Effector memory CD4-positive, alpha-beta T cell (primary cell): Measurements from ENCODE around the gene PPP1CB.

Experiments used
- DNase-seq, 3 donors: peaks; one replicate each; pipeline ENCODE4 v3.0.0-alpha.2; 2020
- H3K27ac ChIP-seq: 2 replicates; pipeline ENCODE4 v1.7.0; 2013; ENCODE audit warnings: mild to moderate bottlenecking, low read length, moderate library complexity; ENCODE audit not compliant: insufficient read depth, poor library complexity, severe bottlenecking
- H3K27me3 ChIP-seq: replicated peaks from 2 replicates; pipeline ENCODE4 v1.7.0; 2013; ENCODE audit warnings: mild to moderate bottlenecking, low read length; ENCODE audit not compliant: insufficient read depth, control insufficient read depth, poor library complexity, severe bottlenecking
- H3K36me3 ChIP-seq: 2 replicates; pipeline ENCODE4 v1.7.0; 2013; ENCODE audit warnings: mild to moderate bottlenecking, low read length, moderate library complexity; ENCODE audit not compliant: control insufficient read depth, insufficient read depth
- H3K4me1 ChIP-seq: 2 replicates; pipeline ENCODE4 v1.7.0; 2013; ENCODE audit warnings: low read length, mild to moderate bottlenecking; ENCODE audit not compliant: control insufficient read depth, insufficient read depth, poor library complexity, severe bottlenecking
- H3K4me3 ChIP-seq: 2 replicates; pipeline ENCODE4 v1.7.0; 2013; ENCODE audit warnings: low read length, low read depth, mild to moderate bottlenecking; ENCODE audit not compliant: insufficient read depth, poor library complexity, severe bottlenecking
- H3K9me3 ChIP-seq: 2 replicates; pipeline ENCODE4 v1.7.0; 2013; ENCODE audit warnings: mild to moderate bottlenecking, low read length, moderate library complexity; ENCODE audit not compliant: control insufficient read depth

Gene PPP1CB

DNA sequence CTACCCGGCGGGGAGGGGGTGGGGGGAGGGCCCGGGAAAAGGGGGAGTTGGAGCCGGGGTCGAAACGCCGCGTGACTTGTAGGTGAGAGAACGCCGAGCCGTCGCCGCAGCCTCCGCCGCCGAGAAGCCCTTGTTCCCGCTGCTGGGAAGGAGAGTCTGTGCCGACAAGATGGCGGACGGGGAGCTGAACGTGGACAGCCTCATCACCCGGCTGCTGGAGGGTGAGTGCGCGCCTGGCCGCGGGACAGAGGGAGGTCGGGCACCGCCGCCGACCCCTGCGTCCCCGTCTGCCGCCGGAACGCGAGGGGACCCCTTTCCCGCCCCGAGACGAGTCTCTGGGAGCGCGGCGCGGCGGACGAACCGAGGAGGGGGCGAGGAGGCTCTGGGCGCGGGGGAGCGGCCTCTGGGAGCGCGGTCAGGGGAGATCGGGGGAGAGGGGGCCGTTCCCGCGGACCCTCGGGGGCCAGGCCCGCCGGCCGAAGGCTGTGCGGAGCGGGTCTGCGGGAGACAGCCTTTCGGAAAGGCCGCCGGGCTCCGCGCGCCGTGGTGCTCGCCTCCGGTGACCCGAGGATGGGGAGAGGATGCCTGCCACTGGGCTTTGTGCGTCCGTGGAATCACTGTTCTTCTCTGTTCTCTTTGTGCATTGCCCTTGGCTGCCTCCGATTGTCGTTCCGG is 463 bp downstream of the PPP1CB start:
- peak in 1 of 3 donors; percentile 8 for DNase-seq
- Histone ChIP-seq H3K27ac (peak overlapping the region; percentile 96), H3K36me3 (no peaks in the 10 kb centered on the region), H3K27me3 (no peaks in the 10 kb centered on the region), H3K4me3 (peak overlapping the region; percentile 93), H3K4me1 (peaks cover 22% of the 10 kb centered on the region), H3K9me3 (no peaks in the 10 kb centered on the region)

DNA sequence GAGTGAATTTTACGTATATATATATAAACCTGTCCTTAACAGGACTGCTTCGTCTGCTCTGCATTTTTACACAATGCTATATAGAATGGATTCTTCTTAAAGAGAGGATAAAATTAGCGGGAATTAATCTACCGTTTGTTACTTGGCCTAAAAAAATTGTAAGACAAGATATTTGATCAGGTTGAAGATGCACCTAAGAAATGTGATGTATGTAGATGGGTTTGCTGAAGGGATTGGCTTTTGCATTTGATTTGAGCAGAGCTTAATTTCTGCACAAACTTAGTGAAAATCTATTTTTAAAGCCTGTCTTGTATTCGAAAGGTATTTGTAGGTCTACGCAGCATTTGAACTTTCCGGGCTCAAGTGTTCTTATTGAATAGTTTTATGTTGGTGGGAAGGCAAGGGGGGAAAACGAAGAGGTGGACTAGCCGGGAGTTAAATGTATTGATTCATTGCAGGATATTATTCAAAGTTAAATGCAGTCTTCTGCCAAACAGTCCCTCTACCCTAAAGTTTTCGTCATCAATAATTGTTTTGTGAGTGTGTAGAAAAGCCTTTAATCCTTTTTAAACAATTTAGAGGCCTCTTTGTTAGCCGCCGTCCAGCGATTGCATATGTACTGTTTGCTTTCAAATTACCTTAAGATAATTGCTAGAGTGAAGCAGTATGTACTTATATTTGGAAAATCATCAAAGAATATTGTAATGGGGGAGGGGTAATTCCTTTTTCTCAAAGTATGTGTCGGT is 1.2 kb downstream of the PPP1CB start:
- DNase-seq, result no peak
- no peaks in the 10 kb centered on the region for H3K9me3 ChIP-seq
- no peaks in the 10 kb centered on the region for H3K36me3 ChIP-seq
- H3K27me3 ChIP-seq, result no peaks in the 10 kb centered on the region
- peak overlapping the region; percentile 96 for H3K27ac ChIP-seq
- H3K4me1 ChIP-seq, result peaks cover 27% of the 10 kb centered on the region
- peak overlapping the region; percentile 93 for H3K4me3 ChIP-seq

DNA sequence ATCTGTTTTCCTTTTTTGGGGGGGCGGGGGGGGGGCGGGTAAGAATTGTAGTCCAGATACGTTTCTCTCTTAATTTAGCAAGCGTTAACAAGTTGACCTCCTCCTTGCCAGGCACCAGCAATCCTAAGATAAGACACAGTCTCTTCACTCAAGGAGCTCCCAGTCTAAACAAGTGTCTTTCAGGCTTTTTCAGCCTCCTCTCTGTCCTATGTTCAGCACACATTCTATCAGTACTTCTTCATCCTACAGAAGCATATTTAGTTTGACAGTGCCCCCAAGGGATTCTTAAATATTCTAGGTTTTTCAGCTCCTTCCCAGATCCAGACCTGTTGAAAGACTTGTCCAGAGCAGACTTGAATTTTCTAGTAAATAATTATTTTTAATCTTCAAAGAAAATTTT is 2.7 kb downstream of the PPP1CB start:
- Histone ChIP-seq H3K9me3 (no peaks in the 10 kb centered on the region), H3K27ac (no peak overlapping the region), H3K4me1 (peaks cover 35% of the 10 kb centered on the region), H3K27me3 (no peaks in the 10 kb centered on the region), H3K36me3 (peaks cover 3% of the 10 kb centered on the region), H3K4me3 (no peak overlapping the region)
- DNase-seq, result no peak

DNA sequence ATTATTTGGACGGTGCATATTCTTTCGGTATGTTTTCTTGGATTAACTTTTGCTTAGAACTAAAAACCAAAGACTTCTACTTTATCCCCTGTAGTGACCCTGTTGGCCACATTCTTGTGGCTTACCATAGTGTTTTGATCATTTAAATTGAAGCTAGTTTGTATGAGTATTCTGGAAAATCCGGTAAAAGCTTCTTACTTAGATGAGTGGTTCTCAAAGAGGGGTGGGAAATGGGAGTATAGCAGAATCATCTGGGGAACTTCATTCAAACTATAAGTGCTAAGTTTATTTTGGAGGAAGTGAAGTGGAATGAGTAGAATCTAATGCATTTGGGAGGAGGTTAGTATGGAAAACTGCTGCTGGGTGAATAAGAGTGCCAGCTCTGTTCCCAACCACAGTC is 3.8 kb downstream of the PPP1CB start:
- Histone ChIP-seq H3K36me3 (peaks cover 6% of the 10 kb centered on the region), H3K27me3 (no peaks in the 10 kb centered on the region), H3K9me3 (no peaks in the 10 kb centered on the region), H3K4me3 (no peak overlapping the region), H3K4me1 (peaks cover 34% of the 10 kb centered on the region), H3K27ac (no peak overlapping the region)
- no peak for DNase-seq

DNA sequence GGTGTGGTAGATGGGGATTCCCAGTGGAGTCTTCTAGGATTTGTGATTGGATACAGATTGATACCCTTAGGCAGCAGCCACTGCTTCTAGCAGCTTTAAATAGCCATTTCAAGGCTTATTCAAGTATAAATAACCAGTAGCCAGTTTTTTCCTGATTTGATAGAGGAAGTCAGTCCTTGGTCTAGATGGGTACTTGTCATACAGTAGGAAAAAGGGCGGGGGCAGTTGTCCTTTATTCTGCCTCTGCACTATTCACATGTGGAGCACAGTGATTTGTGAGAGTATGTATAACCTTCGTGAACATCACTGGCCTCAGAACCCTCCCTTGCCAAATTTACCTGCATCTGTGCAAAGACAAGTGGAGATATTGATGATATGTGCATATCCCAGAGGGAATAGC is 6.8 kb downstream of the PPP1CB start:
- Histone ChIP-seq H3K4me1 (peaks cover 41% of the 10 kb centered on the region), H3K9me3 (no peaks in the 10 kb centered on the region), H3K27ac (no peak overlapping the region), H3K27me3 (no peaks in the 10 kb centered on the region), H3K36me3 (peaks cover 6% of the 10 kb centered on the region), H3K4me3 (no peak overlapping the region)
- no peak for DNase-seq

DNA sequence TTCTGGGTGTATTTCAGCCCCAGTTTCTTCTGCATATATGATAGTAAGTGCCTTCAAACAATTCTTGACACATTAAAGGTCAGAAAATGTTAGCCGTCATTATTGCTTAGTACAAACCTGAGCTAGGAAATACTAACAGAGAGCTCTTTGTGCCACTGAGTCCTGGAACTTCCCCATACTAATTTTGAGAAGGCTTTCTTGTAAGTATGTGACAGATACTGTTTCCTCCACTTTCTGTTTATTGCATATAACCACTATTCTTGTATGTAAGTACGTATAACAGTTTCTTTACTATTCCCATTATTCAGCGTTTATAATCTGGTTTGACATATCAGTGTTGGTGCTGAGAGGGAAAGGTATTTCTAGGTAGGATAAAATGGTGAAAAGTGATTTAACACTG is 9.8 kb downstream of the PPP1CB start:
- peaks cover 54% of the 10 kb centered on the region for H3K4me1 ChIP-seq
- no peak overlapping the region for H3K27ac ChIP-seq
- no peaks in the 10 kb centered on the region for H3K27me3 ChIP-seq
- no peak for DNase-seq
- no peaks in the 10 kb centered on the region for H3K9me3 ChIP-seq
- H3K36me3 ChIP-seq, result peaks cover 6% of the 10 kb centered on the region
- H3K4me3 ChIP-seq, result no peak overlapping the region

DNA sequence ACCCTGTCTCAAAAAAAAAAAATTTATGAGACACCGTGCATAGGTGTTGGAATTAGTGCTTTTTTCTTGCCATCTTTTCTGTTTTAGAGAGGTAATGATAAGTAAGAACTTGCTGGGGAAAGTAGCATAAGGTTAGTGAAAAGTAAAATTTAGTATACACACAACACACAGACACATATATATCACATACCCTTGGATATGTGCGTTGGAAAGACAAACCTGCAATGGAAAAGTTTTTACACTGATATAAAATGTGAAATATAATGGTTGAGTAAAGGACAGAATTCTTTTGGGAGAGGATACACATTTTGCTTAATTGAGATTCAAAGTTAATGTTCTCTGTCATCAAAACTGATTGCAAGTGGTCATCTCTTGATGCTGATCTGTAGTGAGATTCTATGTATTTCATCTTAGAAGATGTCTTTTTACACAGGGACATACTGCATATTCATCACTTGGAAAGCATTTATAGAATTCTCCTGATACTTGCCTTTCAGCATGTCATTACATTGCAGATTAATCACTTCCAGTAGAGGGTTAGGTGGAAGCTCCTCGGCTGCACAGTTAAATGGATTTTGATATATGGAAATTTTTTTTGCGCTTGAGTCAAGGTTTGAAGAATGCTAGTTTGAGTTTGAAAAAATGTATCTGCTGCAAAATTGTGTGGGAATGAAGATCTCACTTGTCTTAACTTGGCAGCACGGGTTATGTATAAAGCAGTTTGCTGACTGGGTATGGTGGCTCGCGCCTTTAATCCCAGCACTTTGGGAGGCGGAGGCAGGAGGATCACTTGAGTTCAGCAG is 13.5 kb downstream of the PPP1CB start:
- DNase-seq, result no peak
- H3K27me3 ChIP-seq, result no peaks in the 10 kb centered on the region
- H3K4me3 ChIP-seq, result no peak overlapping the region
- H3K27ac ChIP-seq, result no peak overlapping the region
- H3K36me3 ChIP-seq, result no peaks in the 10 kb centered on the region
- H3K9me3 ChIP-seq, result no peaks in the 10 kb centered on the region
- H3K4me1 ChIP-seq, result peaks cover 31% of the 10 kb centered on the region

DNA sequence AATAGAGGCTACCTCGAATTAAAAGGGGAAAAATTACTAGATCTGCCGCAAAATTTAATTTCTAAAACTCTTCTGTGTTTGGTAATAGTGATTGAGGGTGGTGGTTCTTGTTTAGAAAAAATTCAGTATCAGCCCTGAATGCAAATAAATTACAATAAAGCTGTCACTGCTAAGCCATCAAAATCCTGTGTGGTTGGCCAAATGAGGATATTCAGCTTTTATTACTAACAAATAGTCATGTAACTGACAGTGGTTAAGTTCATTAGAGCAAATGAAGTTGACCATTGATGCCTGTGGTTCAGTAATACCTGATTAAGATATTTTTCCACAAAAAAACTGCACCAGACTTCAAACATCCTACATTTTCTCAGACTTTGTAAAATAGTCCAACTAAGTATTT is 14.4 kb downstream of the PPP1CB start:
- Histone ChIP-seq H3K4me1 (peaks cover 29% of the 10 kb centered on the region), H3K4me3 (no peak overlapping the region)

DNA sequence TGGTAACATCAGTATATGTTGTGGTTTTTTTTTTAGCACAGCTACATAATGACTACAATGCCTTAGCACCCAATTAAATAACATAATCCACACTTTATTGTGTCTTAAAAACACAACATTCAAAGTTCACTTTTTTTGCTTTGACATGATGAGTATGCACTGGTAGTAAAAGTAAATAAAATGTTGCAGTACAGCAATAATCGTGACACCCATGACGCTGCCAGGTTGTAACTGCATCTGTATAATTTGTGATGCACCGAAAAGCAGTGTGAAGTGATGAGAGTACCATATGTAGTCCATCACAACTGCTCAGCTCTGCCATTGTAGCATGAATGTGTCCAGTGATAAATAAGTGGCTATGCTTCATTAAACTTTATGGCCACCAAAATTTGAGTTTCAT is 15.7 kb downstream of the PPP1CB start:
- Histone ChIP-seq H3K27me3 (no peaks in the 10 kb centered on the region), H3K4me1 (peaks cover 20% of the 10 kb centered on the region), H3K27ac (no peak overlapping the region), H3K9me3 (no peaks in the 10 kb centered on the region), H3K36me3 (no peaks in the 10 kb centered on the region), H3K4me3 (no peak overlapping the region)
- DNase-seq, result no peak

More for the DNA sequence above, 14.4 kb downstream of the PPP1CB start:
- H3K36me3 ChIP-seq, result no peaks in the 10 kb centered on the region
- no peaks in the 10 kb centered on the region for H3K27me3 ChIP-seq
- H3K9me3 ChIP-seq, result no peaks in the 10 kb centered on the region
- no peak for DNase-seq
- no peak overlapping the region for H3K27ac ChIP-seq

DNA sequence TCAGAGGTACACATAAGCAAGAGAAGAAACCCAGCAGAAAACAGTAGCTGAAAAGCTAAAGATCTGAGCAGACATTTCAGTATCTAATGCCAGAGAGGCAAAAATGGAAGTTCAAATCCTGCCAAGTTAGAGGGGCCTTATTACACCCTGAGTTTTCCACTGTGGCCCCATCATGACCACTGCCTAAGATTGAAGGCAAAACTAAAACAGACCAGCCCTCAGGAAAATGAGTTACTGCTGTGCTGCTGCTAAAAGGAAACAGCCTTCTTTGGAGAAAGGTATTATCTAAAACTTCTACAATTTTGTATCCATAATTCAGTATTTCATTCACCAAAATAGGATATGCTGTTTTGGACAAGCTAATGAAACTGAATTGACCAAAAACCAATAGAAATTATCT is 16.8 kb downstream of the PPP1CB start:
- Histone ChIP-seq H3K27ac (no peak overlapping the region), H3K4me3 (no peak overlapping the region), H3K36me3 (no peaks in the 10 kb centered on the region), H3K4me1 (peaks cover 20% of the 10 kb centered on the region), H3K9me3 (no peaks in the 10 kb centered on the region), H3K27me3 (no peaks in the 10 kb centered on the region)
- DNase-seq, result no peak
